WI38 (cell line): ENCODE results near the gene USP1.

Experiments
- H3K4me3 ChIP-seq: 2 replicates; pipeline ENCODE4 v1.5.1; 2011; ENCODE audit warnings: low read depth, mild to moderate bottlenecking, control low read depth, low read length
- CTCF ChIP-seq: IDR thresholded peaks from 2 replicates; pipeline ENCODE4 v1.5.1; 2012; ENCODE audit warnings: low read depth, mild to moderate bottlenecking, control low read depth, low read length

The USP1 gene

GRCh38 chr1:62436466-62437272 lies at the start of gene USP1:
Gene USP1 (plus strand): TSS chr1:62437049. CDS start chr1:62439868, 2,819 bp downstream.
- H3K4me3 ChIP-seq: peak within 1 kb of the TSS; percentile 94
- no peak for TF ChIP-seq CTCF

- TF ChIP-seq CTCF: no peak
- H3K4me3 ChIP-seq: no peak overlapping the region
Measured at GRCh38 chr1:62389531-62389930, 47.3 kb upstream of the USP1 start.

GRCh38 chr1:62390071-62390470 lies 46.8 kb upstream of the USP1 start:
- H3K4me3 ChIP-seq: no peak overlapping the region
- TF ChIP-seq CTCF: no peak

GRCh38 chr1:62391369-62391971 lies 45.4 kb upstream of the USP1 start:
- no peak overlapping the region for H3K4me3 ChIP-seq
- peak; percentile 24; the same call in 1 of the 2 replicates for TF ChIP-seq CTCF

- TF ChIP-seq CTCF: no peak
- no peak overlapping the region for H3K4me3 ChIP-seq
Measured at GRCh38 chr1:62392951-62393350, 43.9 kb upstream of the USP1 start.

GRCh38 chr1:62394646-62395045 lies 42.2 kb upstream of the USP1 start:
- H3K4me3 ChIP-seq: no peak overlapping the region
- no peak for TF ChIP-seq CTCF

GRCh38 chr1:62395291-62395690 lies 41.6 kb upstream of the USP1 start:
- no peak overlapping the region for H3K4me3 ChIP-seq
- no peak for TF ChIP-seq CTCF
